ENCODE measurements around the gene DOCK10. TPM values are rescaled to one million over a fixed set of nuclear protein-coding genes. Genes with fewer than 3 reads are reported as not detected.

DOCK10 gene
- total RNA-seq, 4 donors from 2014 or later: 3.8 to 33.2 (median 12.3) TPM

DNA sequence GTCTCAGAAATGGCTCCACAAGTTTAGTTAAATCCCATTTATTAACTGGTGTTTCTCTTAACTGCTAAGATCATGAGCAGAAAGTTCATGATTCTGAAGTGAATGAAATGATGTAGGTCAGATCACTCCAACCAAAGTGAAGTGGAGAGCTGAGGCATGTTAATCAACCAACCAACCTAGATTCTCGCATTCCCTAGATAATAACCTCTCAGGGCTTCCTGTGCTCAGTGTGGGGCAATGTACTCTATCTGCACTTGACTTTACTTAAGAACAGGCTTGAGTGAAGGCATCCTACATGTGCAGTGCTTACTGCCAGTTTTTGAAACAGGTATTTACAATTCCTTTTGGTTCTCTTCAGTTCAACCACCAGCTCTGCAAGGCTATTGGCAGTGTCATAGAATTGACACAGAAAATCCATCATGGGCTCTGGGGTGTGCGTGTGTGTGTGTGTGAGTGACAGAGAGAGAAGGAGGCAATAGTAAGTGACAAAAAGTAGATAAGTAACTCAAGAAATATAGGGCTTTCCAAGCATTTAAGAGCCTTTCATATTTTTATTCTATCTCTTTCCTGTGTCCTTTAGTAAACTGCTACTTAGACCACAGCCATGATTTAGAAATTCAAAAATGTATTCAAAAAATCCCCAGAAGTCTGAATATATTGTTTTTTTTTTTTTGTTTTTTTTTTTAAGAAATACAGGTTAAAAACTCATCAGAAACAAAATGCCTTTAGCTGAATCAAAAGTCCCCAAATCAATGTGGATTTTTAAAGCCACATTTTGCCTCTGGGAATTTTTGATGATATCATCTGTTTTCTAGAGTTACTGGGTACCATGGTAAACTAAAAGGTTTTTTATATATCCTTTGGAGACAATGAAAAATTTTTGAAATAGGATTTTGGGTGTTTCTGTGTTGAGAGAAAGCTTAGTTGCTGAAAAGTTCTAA lies 28.6 kb downstream of the DOCK10 start:
- H3K36me3 ChIP-seq: no peaks in the 10 kb centered on the region
- no peaks in the 10 kb centered on the region for H3K27me3 ChIP-seq
- no peak for TF ChIP-seq POLR2A (IDR thresholded peaks at IDR 0.05)
- TF ChIP-seq, protein P1, sequence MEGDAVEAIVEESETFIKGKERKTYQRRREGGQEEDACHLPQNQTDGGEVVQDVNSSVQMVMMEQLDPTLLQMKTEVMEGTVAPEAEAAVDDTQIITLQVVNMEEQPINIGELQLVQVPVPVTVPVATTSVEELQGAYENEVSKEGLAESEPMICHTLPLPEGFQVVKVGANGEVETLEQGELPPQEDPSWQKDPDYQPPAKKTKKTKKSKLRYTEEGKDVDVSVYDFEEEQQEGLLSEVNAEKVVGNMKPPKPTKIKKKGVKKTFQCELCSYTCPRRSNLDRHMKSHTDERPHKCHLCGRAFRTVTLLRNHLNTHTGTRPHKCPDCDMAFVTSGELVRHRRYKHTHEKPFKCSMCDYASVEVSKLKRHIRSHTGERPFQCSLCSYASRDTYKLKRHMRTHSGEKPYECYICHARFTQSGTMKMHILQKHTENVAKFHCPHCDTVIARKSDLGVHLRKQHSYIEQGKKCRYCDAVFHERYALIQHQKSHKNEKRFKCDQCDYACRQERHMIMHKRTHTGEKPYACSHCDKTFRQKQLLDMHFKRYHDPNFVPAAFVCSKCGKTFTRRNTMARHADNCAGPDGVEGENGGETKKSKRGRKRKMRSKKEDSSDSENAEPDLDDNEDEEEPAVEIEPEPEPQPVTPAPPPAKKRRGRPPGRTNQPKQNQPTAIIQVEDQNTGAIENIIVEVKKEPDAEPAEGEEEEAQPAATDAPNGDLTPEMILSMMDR (IDR thresholded peaks at IDR 0.05): no peak
- H3K9me3 ChIP-seq: no peaks in the 10 kb centered on the region
- no peak for DNase-seq
- H3K27ac ChIP-seq: no peak overlapping the region
- no peak overlapping the region for H3K4me3 ChIP-seq
- intact Hi-C loops (cut with DNase I; ENCODE audit: low total_unique reads): no loop called here
- H3K4me1 ChIP-seq: no peaks in the 10 kb centered on the region

DNA sequence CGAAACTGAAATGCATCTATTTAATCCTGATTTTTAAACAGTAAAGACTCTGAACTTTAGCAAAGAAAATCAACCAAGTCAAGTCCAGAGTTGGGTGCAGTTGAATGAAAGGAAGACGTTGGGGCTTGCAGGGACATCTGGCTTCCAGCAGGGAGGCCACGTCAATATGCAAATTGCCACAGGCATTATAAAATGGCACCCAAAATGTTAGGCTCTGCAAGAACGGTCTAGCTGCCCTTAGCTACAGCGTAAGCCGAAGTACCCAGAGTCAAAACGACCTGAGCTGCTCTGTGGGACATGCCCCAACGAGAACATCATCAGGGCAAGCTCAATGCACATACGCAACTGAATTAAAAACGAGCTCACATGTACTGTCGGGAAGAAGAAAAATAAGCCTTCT lies 30.7 kb downstream of the DOCK10 start:
- no peaks in the 10 kb centered on the region for H3K27me3 ChIP-seq
- H3K4me1 ChIP-seq: no peaks in the 10 kb centered on the region
- intact Hi-C loops (cut with DNase I; ENCODE audit: low total_unique reads): no loop called here
- H3K27ac ChIP-seq: no peak overlapping the region
- no peak overlapping the region for H3K4me3 ChIP-seq
- no peaks in the 10 kb centered on the region for H3K9me3 ChIP-seq
- H3K36me3 ChIP-seq: no peaks in the 10 kb centered on the region
- no peak for DNase-seq
- TF ChIP-seq POLR2A (IDR thresholded peaks at IDR 0.05): no peak
- TF ChIP-seq, protein P1 (IDR thresholded peaks at IDR 0.05): no peak

DNA sequence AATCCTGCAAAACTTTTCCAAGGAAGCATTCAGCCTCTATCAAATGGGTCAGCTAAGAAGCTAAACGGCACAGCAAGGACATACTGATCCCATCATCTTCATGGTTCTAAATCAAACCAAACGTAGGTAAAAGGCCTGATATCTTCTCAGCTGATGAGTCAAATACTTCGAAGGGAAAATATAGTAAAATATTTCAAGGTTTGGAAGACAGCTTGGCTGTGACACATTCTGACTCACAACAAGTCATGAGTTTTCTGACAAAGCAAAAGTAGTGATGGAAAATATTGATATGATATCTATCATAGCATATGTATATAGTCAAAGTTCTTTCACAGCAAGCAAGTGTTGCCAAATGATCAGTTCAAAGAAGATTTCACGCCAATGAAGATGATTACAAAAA lies 31.5 kb downstream of the DOCK10 start:
- no peak overlapping the region for H3K4me3 ChIP-seq
- no peak for DNase-seq

DNA sequence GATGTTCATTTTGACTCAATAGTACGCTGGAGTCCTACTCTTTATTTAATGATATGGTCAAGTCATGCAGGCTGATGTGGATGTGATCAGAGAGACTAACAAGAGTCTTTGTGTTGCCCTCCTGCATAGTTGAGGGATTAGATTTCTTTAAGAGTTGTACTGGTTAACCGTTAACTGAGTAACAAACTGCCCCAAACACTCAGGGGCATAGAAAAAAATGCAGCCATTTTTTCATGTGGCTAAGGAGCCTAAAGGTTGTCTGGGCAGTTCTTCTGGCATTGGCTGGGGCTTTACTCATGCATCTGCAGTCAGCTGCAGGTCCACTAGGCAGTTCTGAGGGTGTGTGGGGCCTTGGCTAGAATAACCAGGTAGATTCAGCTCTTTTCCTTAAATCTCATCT lies 32.5 kb downstream of the DOCK10 start:
- H3K4me1 ChIP-seq: no peaks in the 10 kb centered on the region
- DNase-seq: no peak
- H3K36me3 ChIP-seq: no peaks in the 10 kb centered on the region
- H3K4me3 ChIP-seq: no peak overlapping the region
- TF ChIP-seq, protein P1 (IDR thresholded peaks at IDR 0.05): no peak
- TF ChIP-seq POLR2A (IDR thresholded peaks at IDR 0.05): no peak
- no peaks in the 10 kb centered on the region for H3K9me3 ChIP-seq
- intact Hi-C loops (cut with DNase I; ENCODE audit: low total_unique reads): no loop called here
- H3K27ac ChIP-seq: no peak overlapping the region
- H3K27me3 ChIP-seq: no peaks in the 10 kb centered on the region

More for the DNA sequence above, 31.5 kb downstream of the DOCK10 start:
- H3K9me3 ChIP-seq: no peaks in the 10 kb centered on the region
- intact Hi-C loops (cut with DNase I; ENCODE audit: low total_unique reads): no loop called here
- no peaks in the 10 kb centered on the region for H3K4me1 ChIP-seq
- no peaks in the 10 kb centered on the region for H3K27me3 ChIP-seq
- TF ChIP-seq POLR2A (IDR thresholded peaks at IDR 0.05): no peak
- TF ChIP-seq, protein P1 (IDR thresholded peaks at IDR 0.05): no peak
- no peaks in the 10 kb centered on the region for H3K36me3 ChIP-seq
- H3K27ac ChIP-seq: no peak overlapping the region

DNA sequence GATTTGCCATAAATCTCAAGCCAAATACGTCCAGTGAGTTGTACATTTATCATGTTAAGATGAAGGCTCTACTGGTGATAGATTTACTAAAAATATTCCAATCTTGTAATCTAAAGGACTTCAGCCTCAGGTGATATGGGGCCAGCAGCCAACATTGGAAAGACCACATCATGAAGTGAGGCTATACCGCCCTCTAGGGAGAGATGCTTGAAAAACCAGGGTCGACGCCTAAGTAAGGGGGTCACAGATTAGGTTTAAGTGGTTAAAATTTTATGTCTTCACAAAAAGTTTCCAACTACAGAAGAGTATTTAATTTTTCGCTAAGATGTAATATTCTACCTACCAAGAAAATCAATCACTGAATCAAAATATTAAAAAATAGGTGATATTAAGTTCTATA lies 33.3 kb downstream of the DOCK10 start:
- no peaks in the 10 kb centered on the region for H3K4me1 ChIP-seq
- TF ChIP-seq, protein P1 (IDR thresholded peaks at IDR 0.05): no peak
- no peak for TF ChIP-seq POLR2A (IDR thresholded peaks at IDR 0.05)
- intact Hi-C loops (cut with DNase I; ENCODE audit: low total_unique reads): no loop called here
- H3K27me3 ChIP-seq: no peaks in the 10 kb centered on the region
- H3K36me3 ChIP-seq: no peaks in the 10 kb centered on the region
- DNase-seq: no peak
- H3K4me3 ChIP-seq: no peak overlapping the region
- H3K27ac ChIP-seq: no peak overlapping the region
- H3K9me3 ChIP-seq: no peaks in the 10 kb centered on the region

Data from uterus (tissue), 4 donors.